ENCODE measurements around the gene TRIM26. TPM values are rescaled to one million over a fixed set of nuclear protein-coding genes. Genes with fewer than 3 reads are reported as not detected.

The TRIM26 gene
- total RNA-seq, 4 donors from 2014 or later, result 22.8 to 30.9 (median 25.1) TPM

- H3K27ac ChIP-seq, result no peak overlapping the region
- in situ Hi-C loops (cut with MboI; ENCODE audit: low sequenced_read_pairs in 4 of 4) (no loop called here), intact Hi-C loops (cut with DNase I; ENCODE audit: low total_unique reads) (no loop called here)
- DNase-seq (no peak), ATAC-seq (no peak)
- peaks cover 0 to 33% of the 10 kb centered on the region in 2 donors for H3K36me3 ChIP-seq
- H3K4me1 ChIP-seq, result no peaks in the 10 kb centered on the region
- no peak overlapping the region for H3K4me3 ChIP-seq
- peaks cover 0 to 3% (median 0%) of the 10 kb centered on the region in 3 donors for H3K27me3 ChIP-seq
- TF ChIP-seq POLR2A (IDR thresholded peaks at IDR 0.05), result no peak
- no peak for TF ChIP-seq CTCF (IDR thresholded peaks at IDR 0.05 in 4 of 5, conservative IDR thresholded peaks at IDR 0.05 in 1 of 5)
- H3K9me3 ChIP-seq, result peaks cover 0 to under 1% (median 0%) of the 10 kb centered on the region in 3 donors
Measured at GRCh38 chr6:30184417-30185031, 28.7 kb downstream of the TRIM26 start.

- no peak for ATAC-seq
- DNase-seq, result no peak
- Histone ChIP-seq H3K4me1 (no peaks in the 10 kb centered on the region), H3K27me3 (peaks cover 0 to 10% (median 5%) of the 10 kb centered on the region in 3 donors), H3K4me3 (peak overlapping the region in 1 of 4 donors; percentile 11), H3K36me3 (peaks cover 0 to 1% of the 10 kb centered on the region in 2 donors), H3K9me3 (peaks cover 0 to 3% (median 0%) of the 10 kb centered on the region in 3 donors), H3K27ac (no peak overlapping the region)
- intact Hi-C loops (cut with DNase I; ENCODE audit: low total_unique reads) (no loop called here), in situ Hi-C loops (cut with MboI; ENCODE audit: low sequenced_read_pairs in 4 of 4) (no loop called here)
- no peak for TF ChIP-seq POLR2A (IDR thresholded peaks at IDR 0.05)
- no peak for TF ChIP-seq CTCF (IDR thresholded peaks at IDR 0.05 in 4 of 5, conservative IDR thresholded peaks at IDR 0.05 in 1 of 5)
Measured at GRCh38 chr6:30180145-30180544, 33.1 kb downstream of the TRIM26 start.

- Histone ChIP-seq H3K36me3 (no peaks in the 10 kb centered on the region), H3K9me3 (peaks cover 0 to 3% (median 0%) of the 10 kb centered on the region in 3 donors), H3K27me3 (peaks cover 0 to 13% (median 5%) of the 10 kb centered on the region in 3 donors), H3K27ac (no peak overlapping the region), H3K4me1 (no peaks in the 10 kb centered on the region), H3K4me3 (no peak overlapping the region)
- ATAC-seq, result no peak
- no peak for DNase-seq
- TF ChIP-seq POLR2A (IDR thresholded peaks at IDR 0.05), result no peak
- no peak for TF ChIP-seq CTCF (IDR thresholded peaks at IDR 0.05 in 4 of 5, conservative IDR thresholded peaks at IDR 0.05 in 1 of 5)
- intact Hi-C loops (cut with DNase I; ENCODE audit: low total_unique reads) (no loop called here), in situ Hi-C loops (cut with MboI; ENCODE audit: low sequenced_read_pairs in 4 of 4) (no loop called here)
Measured at GRCh38 chr6:30178837-30179236, 34.4 kb downstream of the TRIM26 start.

GRCh38 chr6:30175765-30176164 is 37.4 kb downstream of the TRIM26 start:
- DNase-seq (no peak), ATAC-seq (no peak)
- H3K9me3 ChIP-seq, result peaks cover 0 to 3% (median 0%) of the 10 kb centered on the region in 3 donors
- no peaks in the 10 kb centered on the region for H3K4me1 ChIP-seq
- peaks cover 23 to 38% (median 28%) of the 10 kb centered on the region in 3 donors for H3K27me3 ChIP-seq
- H3K27ac ChIP-seq, result no peak overlapping the region
- intact Hi-C loops (cut with DNase I; ENCODE audit: low total_unique reads) (no loop called here), in situ Hi-C loops (cut with MboI; ENCODE audit: low sequenced_read_pairs in 4 of 4) (no loop called here)
- no peak for TF ChIP-seq CTCF (IDR thresholded peaks at IDR 0.05 in 4 of 5, conservative IDR thresholded peaks at IDR 0.05 in 1 of 5)
- no peak for TF ChIP-seq POLR2A (IDR thresholded peaks at IDR 0.05)
- no peak overlapping the region for H3K4me3 ChIP-seq
- no peaks in the 10 kb centered on the region for H3K36me3 ChIP-seq

Data from gastrocnemius medialis (tissue), 4 donors.